Transverse colon (tissue), 3 donors: ENCODE measurements around the gene ZMIZ1.

ENCODE experiments used
- CTCF ChIP-seq, 5 experiments: fragments of 200-600 bp in 3 of 5; fragments of 450-650 bp in 2 of 5; sonication (generic) in 3 of 5; IDR thresholded peaks; 1 replicate in 2 of 5; 2 replicates in 3 of 5; pipeline ENCODE4 v1.5.1; 2016 to 2017; ENCODE audit warnings: antibody characterized with exemption in 5 of 5, inconsistent platforms in 3 of 5, mild to moderate bottlenecking in 2 of 5, moderate library complexity in 1 of 5
- POLR2A ChIP-seq: fragments of 450-650 bp; IDR thresholded peaks from one replicate; pipeline ENCODE4 v1.6.1; 2016; ENCODE audit warnings: antibody characterized with exemption, mild to moderate bottlenecking, moderate library complexity

DNA sequence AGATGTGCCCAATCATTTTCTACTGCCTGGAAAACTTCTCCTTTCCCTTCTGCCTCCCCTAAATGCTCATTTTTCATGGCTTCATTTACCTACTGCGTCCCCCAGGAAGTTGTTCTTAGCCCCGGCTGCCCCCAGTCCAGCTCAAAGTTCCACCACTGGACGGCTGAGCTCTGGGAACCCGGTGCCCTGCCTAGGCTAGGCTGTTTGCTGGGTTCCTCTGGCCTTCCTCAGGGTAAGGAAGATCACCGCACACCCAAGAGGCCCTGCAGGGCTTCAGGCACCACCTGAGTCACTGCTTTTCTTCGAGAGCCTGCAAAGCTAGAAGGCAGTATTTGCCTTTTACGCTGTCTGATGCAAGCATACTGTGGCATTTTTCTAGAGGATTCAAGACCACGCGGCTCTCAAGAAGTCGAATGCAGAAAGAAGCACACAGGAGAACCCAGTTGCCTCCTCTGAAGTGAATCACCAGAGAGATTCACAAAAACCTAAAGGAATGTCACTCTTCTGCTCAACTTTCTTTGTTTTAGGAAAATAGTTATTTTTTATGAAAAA is 46.7 kb upstream of the ZMIZ1 start:
- TF ChIP-seq CTCF (IDR thresholded peaks at IDR 0.05) (no peak), POLR2A (no peak)
